Activated CD8-positive, alpha-beta memory T cell treated with anti-CD3 and anti-CD28 coated beads, Interleukin-2, amount 10 ng/mL, durations not matched to agents 7 days and 5 days (primary cell): ENCODE data around the gene HS3ST6. TPM values are rescaled to one million over a fixed set of nuclear protein-coding genes. Genes with fewer than 3 reads are reported as not detected.
"Not testable (repeated sequence)": the region's sequence is repeated elsewhere in the genome, so short reads cannot be mapped to it uniquely, and the experiment has no call there.

Source experiments
- ATAC-seq: fragments of 150-1000 bp; cut with Tn5 transposase; one replicate; pipeline ENCODE4 v1.10.0; 2021; ENCODE audit warnings: moderate library complexity
- CTCF ChIA-PET: fragments of 350-600 bp; sonication (Branson Sonifier 250); formaldehyde crosslinking; loops from one replicate; lab custom pipeline; 2021; ENCODE audit warnings: antibody characterized with exemption; lab: Charles Lee
- DNase-seq: peaks from one replicate; pipeline ENCODE4 v3.0.0-alpha.2; 2020
- H3K27ac Mint-ChIP-seq: one replicate; pipeline ENCODE4 v1.8.0; 2021; ENCODE audit warnings: mild to moderate bottlenecking, mixed read lengths
- H3K27me3 Mint-ChIP-seq: one replicate; pipeline ENCODE4 v1.8.0; 2021; ENCODE audit warnings: mixed read lengths
- H3K36me3 Mint-ChIP-seq: one replicate; pipeline ENCODE4 v1.8.0; 2021; ENCODE audit warnings: mild to moderate bottlenecking, mixed read lengths
- H3K4me1 Mint-ChIP-seq: one replicate; pipeline ENCODE4 v1.8.0; 2021; ENCODE audit warnings: mixed read lengths
- H3K4me3 Mint-ChIP-seq: one replicate; pipeline ENCODE4 v1.8.0; 2021; ENCODE audit warnings: mild to moderate bottlenecking, moderate library complexity, mixed read lengths
- H3K9me3 Mint-ChIP-seq: one replicate; pipeline ENCODE4 v1.8.0; 2022; ENCODE audit warnings: low read depth, mixed read lengths
- total RNA-seq, 2 experiments: library from RNA; stranded (reverse); gene quantifications; one replicate each; pipeline ENCODE4 v1.2.3, GENCODE V29; 2021

The HS3ST6 gene
- total RNA-seq, 2 experiments from 2014 or later, result not detected

- CTCF ChIA-PET, result interaction anchor here (0.7 kb wide), 1 partner anchor 23 kb away, joined by 3 read pairs; no protein-coding TSS in a partner anchor
- Mint-ChIP-seq H3K27me3 (peaks cover 12% of the 10 kb centered on the region), H3K4me1 (no peaks in the 10 kb centered on the region)
These were observed 12.0 kb downstream of the HS3ST6 start for GRCh38 chr16:1906055-1906845.

DNA sequence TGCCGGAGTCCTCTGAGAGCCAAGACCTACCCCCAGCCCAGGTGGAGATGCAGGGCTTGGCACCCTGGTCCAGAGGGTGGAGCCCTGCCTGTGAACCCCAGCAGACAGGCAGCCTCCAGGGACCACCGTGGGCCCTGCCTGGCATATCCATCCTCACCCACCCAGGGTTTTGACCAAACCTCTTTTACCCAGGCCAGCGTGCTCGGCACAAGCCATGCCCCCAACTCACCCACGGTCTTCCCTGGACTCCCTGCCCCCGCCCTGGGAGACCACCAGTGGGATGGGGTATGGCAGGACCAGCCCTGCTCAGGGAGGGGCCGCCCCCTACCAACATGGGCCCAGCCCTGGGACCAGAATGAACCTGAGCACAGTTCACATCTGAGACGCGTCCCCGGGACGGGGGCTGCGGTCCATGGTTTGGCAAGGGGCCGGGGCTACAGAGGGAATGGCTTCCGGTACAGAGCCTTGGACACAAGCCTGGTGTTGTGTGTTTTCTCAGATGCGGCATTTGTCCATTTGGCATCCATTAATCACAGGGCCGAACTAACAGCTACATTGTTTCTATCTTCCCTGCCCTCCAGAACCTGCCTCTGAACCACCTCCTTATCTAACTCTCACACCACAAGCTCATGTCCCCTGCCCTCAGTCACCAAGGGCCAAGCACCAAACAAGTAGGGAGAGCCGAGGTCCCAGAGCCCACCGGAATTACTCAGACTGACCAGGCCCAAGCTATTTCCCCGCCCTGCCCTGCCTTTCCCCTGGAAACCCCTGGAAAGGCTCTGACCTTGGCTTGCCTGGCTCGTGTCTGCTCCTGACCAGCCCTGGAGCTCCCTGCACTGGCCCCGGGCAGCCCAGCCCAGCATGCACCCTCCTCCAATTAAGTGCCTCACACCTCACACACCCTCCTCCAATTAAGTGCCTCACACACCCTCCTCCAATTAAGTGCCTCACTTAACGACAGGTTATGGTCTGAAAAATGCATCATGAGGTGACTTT, 14.1 kb downstream of the HS3ST6 start:
- Mint-ChIP-seq H3K4me3 (no peak overlapping the region), H3K27me3 (peaks cover 12% of the 10 kb centered on the region), H3K9me3 (no peaks in the 10 kb centered on the region), H3K27ac (no peak overlapping the region), H3K36me3 (no peaks in the 10 kb centered on the region), H3K4me1 (no peaks in the 10 kb centered on the region)
- CTCF ChIA-PET, result no interaction called here
- DNase-seq, result no peak
- no peak for ATAC-seq

More at GRCh38 chr16:1906055-1906845, 12.0 kb downstream of the HS3ST6 start:
- DNase-seq, result no peak
- Mint-ChIP-seq H3K27ac (no peak overlapping the region), H3K36me3 (no peaks in the 10 kb centered on the region), H3K4me3 (no peak overlapping the region), H3K9me3 (no peaks in the 10 kb centered on the region)
- ATAC-seq, result no peak

DNA sequence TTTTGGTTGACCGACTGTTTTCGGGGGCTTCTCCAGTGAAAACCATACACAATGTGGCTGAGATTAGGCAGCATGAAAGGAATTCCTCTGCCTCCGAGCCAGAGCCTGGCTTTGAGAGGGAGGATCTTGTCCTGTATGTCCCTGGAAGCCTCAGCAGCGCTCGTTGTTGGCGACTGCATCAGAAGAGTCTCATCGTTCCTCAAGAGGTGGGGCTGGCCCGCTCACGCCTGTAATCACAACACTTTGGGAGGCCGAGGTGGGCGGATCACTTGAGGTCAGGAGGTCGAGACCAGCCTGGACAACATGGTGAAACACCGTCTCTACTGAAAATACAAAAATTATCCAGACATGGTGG, 15.0 kb downstream of the HS3ST6 start:
- CTCF ChIA-PET, result no interaction called here
- Mint-ChIP-seq H3K27ac (no peak overlapping the region), H3K9me3 (no peaks in the 10 kb centered on the region), H3K27me3 (peaks cover 10% of the 10 kb centered on the region), H3K4me1 (no peaks in the 10 kb centered on the region), H3K36me3 (no peaks in the 10 kb centered on the region), H3K4me3 (no peak overlapping the region)
- ATAC-seq, result no peak
- no peak for DNase-seq

DNA sequence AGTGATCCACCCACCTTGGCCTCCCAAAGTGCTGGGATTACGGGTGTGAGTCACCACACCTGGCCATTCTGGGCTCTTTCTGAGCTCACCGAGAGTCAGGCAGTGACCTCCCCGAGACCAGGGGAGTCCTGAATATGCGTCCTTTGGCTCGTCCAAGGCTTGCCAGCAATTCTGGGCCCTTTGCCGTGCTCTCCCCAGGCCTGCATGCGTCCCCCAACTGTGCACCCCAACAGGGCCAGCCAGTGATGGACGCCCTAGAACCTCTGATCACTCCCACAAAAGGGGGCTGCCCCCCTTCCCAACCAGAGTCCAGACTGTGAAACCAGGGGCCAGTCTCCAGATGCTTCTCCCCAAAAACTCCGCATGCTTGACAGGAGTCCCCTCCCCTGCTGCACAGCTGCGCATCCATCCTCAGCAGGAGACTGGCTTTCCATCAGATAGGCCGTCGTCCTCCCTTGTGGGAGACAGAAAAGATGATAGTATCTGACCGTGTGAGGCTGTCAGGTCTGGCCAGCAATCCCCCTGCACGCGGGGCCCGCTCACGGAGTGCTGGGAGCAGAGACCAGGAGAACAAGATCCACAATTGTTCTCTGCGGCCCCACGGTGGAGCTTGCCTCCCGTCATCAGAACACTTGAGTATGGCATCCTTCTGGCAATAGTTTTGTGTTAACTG, 15.5 kb downstream of the HS3ST6 start:
- no peak for ATAC-seq
- Mint-ChIP-seq H3K27ac (no peak overlapping the region), H3K4me1 (no peaks in the 10 kb centered on the region), H3K4me3 (no peak overlapping the region), H3K27me3 (peaks cover 10% of the 10 kb centered on the region), H3K9me3 (no peaks in the 10 kb centered on the region), H3K36me3 (no peaks in the 10 kb centered on the region)
- CTCF ChIA-PET, result interaction anchor here (1.0 kb wide), 1 partner anchor 21 kb away, joined by 3 read pairs; no protein-coding TSS in a partner anchor
- DNase-seq, result no peak

GRCh38 chr16:1900452-1900774, 17.8 kb downstream of the HS3ST6 start:
- H3K27ac Mint-ChIP-seq, result no peak overlapping the region
- H3K4me1 Mint-ChIP-seq, result no peaks in the 10 kb centered on the region
- no peaks in the 10 kb centered on the region for H3K9me3 Mint-ChIP-seq
- no peaks in the 10 kb centered on the region for H3K36me3 Mint-ChIP-seq
- no peak for DNase-seq
- H3K4me3 Mint-ChIP-seq, result no peak overlapping the region
- CTCF ChIA-PET, result no interaction called here
- H3K27me3 Mint-ChIP-seq, result peaks cover 12% of the 10 kb centered on the region
- no peak for ATAC-seq

DNA sequence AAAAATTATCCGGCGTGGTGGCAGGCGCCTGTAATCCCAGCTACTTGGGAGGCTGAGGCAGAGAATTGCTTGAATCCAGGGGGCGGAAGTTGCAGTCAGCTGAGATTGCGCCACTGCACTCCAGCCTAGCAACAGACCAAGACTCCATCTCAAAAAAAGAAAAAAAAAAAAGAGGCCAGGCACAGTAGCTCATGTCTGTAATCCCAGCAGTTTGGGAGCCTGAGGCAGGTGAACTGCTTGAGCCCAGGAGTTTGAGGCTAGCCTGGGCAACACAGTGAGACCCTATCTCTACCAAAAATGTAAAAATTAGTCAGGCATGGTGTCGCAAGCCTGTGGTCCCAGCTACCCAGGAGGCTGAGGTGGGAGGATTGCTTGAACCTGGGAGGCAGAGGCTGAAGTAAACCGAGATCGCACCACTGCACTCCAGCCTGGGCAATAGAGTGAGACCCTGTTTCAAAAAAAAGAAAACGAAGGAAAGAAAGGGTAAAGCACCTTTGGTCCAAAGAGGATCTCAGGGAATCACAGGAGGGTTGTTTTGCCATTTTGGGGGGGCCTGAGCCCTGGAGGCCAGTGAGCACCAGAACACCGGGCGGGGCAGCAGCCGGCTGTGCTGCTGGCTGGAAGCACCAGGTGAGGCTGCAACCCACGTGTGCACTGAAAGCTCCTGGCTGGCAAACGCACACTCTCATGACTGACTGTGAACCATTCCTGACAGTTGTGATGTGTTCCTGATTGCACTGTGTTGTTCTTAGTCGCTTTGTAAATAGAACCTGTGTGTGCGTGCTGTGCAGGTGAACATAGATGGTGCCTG, 18.4 kb downstream of the HS3ST6 start:
- Mint-ChIP-seq H3K4me3 (no peak overlapping the region), H3K27me3 (peaks cover 12% of the 10 kb centered on the region), H3K9me3 (no peaks in the 10 kb centered on the region), H3K4me1 (no peaks in the 10 kb centered on the region), H3K36me3 (no peaks in the 10 kb centered on the region), H3K27ac (no peak overlapping the region)
- ATAC-seq (no peak), DNase-seq (no peak)
- CTCF ChIA-PET, result no interaction called here

DNA sequence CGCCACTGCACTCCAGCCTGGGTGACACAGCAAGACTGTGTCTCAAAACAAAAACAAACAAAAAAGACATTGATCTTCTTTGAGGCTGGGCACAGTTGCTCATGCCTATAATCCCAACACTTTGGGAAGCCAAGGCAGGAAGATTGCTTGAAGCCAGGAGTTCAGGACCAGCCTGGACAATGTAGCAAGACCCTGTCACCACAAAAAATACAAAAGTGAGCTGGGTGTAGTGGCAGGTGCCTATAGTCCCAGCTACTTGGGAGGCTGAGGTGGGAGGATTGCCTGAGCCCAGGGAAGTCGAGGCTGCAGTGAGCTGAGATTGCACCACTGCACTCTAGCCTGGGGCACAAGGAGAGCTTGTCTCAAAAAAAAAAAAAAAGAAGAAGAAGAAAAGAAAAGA, 20.5 kb downstream of the HS3ST6 start:
- H3K4me1 Mint-ChIP-seq, H3K9me3 Mint-ChIP-seq, CTCF ChIA-PET, DNase-seq, H3K27ac Mint-ChIP-seq, H3K4me3 Mint-ChIP-seq, ATAC-seq, H3K36me3 Mint-ChIP-seq: not testable (repeated sequence)
- peaks cover 13% of the 10 kb centered on the region for H3K27me3 Mint-ChIP-seq

GRCh38 chr16:1895949-1896675, 22.1 kb downstream of the HS3ST6 start:
- Mint-ChIP-seq H3K4me3 (no peak overlapping the region), H3K27ac (no peak overlapping the region), H3K27me3 (peaks cover 17% of the 10 kb centered on the region), H3K4me1 (no peaks in the 10 kb centered on the region), H3K36me3 (no peaks in the 10 kb centered on the region), H3K9me3 (no peaks in the 10 kb centered on the region)
- no peak for DNase-seq
- CTCF ChIA-PET, result no interaction called here
- no peak for ATAC-seq

DNA sequence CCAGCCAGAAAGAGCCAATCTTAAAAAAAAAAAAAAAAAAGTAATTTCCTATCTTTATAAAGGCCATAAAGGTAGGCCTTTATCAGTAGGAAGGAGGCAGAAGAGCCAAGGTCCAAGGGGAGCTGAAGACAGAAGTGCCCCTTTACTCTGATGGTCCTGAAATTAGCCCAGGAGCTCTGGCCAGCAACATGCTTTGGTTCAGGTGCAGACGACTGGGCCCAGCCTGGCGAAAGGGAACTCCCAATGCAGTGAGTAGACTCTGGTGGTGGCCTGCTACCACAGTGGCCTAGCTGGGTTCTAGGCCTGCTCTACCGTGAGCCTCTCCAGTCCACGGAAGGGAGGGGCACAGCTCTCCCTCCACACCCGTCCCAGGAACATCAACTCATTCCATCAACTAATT, 23.1 kb downstream of the HS3ST6 start:
- DNase-seq (no peak), ATAC-seq (no peak)
- H3K9me3 Mint-ChIP-seq, result no peaks in the 10 kb centered on the region
- H3K27ac Mint-ChIP-seq, result no peak overlapping the region
- peaks cover 24% of the 10 kb centered on the region for H3K27me3 Mint-ChIP-seq
- no peaks in the 10 kb centered on the region for H3K36me3 Mint-ChIP-seq
- H3K4me3 Mint-ChIP-seq, result no peak overlapping the region
- CTCF ChIA-PET, result no interaction called here
- H3K4me1 Mint-ChIP-seq, result no peaks in the 10 kb centered on the region

DNA sequence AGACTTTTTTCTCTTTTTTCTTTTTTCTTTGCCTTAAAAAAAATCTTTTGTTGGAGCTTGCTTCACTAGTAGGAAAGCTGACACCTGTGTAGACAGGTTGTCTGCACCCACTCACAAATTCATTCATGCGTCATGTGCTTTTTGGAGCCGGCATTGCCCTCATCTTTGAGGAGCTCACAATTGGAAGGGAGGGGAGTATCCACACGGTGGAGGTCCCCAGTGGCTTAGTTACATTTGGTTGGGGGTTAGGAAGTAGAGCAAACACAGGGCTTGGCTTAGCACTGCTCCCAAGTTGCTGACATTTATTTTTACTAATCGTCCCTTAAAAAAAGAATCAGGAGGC, 27.5 kb downstream of the HS3ST6 start:
- Mint-ChIP-seq H3K36me3 (no peaks in the 10 kb centered on the region), H3K27me3 (peaks cover 31% of the 10 kb centered on the region), H3K4me3 (no peak overlapping the region), H3K9me3 (no peaks in the 10 kb centered on the region), H3K27ac (no peak overlapping the region), H3K4me1 (no peaks in the 10 kb centered on the region)
- CTCF ChIA-PET, result interaction anchor here (1.5 kb wide), 1 partner anchor 38 kb away, joined by 7 read pairs; no protein-coding TSS in a partner anchor
- ATAC-seq (no peak), DNase-seq (no peak)

DNA sequence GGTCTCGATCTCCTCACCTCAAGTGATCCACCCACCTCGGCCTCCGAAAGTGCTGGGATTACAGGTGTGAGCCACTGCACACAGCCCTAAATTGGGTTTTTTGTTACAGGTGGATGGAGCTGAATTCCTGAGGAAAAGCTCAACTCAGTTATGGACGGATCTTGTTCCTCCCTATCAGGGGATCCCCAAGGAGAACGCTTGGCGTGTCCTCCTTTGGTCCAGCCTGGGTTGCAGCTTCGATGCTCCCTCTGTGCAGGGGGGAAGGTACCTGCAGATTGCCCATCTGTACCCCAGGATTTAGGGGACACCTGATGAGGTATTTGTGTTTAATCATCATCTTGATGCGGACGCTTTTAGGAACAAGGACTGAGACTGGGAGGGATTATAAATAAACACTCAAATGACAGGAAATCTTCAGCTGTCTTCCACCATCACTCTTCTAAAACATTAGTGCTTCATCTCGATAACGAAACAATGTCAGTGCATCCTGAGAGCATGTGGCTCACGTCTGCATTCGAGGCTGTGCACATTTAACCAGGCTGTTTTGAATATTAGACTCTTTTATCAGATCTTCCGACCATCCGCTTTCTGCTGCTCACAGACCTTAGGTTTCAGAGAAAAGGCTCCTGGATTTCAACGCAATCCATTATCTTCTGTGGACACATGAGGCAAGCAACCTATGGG, 28.0 kb downstream of the HS3ST6 start:
- no peak for DNase-seq
- Mint-ChIP-seq H3K9me3 (no peaks in the 10 kb centered on the region), H3K4me1 (no peaks in the 10 kb centered on the region), H3K36me3 (no peaks in the 10 kb centered on the region), H3K27ac (no peak overlapping the region), H3K27me3 (peaks cover 33% of the 10 kb centered on the region), H3K4me3 (no peak overlapping the region)
- no peak for ATAC-seq
- CTCF ChIA-PET, result interaction anchor here (1.5 kb wide), 1 partner anchor 39 kb away, joined by 7 read pairs; no protein-coding TSS in a partner anchor
